A673 (cell line): Measurements from ENCODE around the gene FOXO3. TPM values are rescaled to one million over a fixed set of nuclear protein-coding genes. Genes with fewer than 3 reads are reported as not detected.

Experiments used
- BruUV-seq: library from RNA; stranded (reverse); fragments of 400-500 nt; replicated peaks from 2 replicates; lab custom pipeline; 2021; lab: Mats Ljungman, UMichigan
- CTCF ChIA-PET: fragments of 300-600 bp; sonication (Branson Sonifier 250); formaldehyde crosslinking; loops from one replicate; lab custom pipeline; 2022; ENCODE audit warnings: antibody characterized with exemption; lab: Charles Lee
- POLR2A ChIA-PET: fragments of 300-600 bp; sonication (Branson Sonifier 250); formaldehyde crosslinking; loops from one replicate; lab custom pipeline; 2022; ENCODE audit warnings: antibody characterized with exemption; ENCODE audit not compliant: low non-redundant PET; lab: Charles Lee
- DNase-seq: peaks from one replicate; pipeline ENCODE4 v3.0.0-alpha.2; 2015; ENCODE audit warnings: low spot score
- H3K27ac ChIP-seq: fragments of 200-600 bp; sonication (generic); 2 replicates; pipeline ENCODE4 v1.5.1; 2016; ENCODE audit warnings: mixed run types, low read depth, mild to moderate bottlenecking, mixed read lengths, antibody characterized with exemption, low read length; ENCODE audit not compliant: poor library complexity, severe bottlenecking
- H3K27me3 ChIP-seq: fragments of 200-600 bp; sonication (generic); replicated peaks from 2 replicates; pipeline ENCODE4 v1.6.1; 2017; ENCODE audit warnings: mixed run types, low read depth, mild to moderate bottlenecking, mixed read lengths, antibody characterized with exemption, low read length; ENCODE audit not compliant: insufficient read depth, poor library complexity
- H3K36me3 ChIP-seq: fragments of 200-600 bp; sonication (generic); 2 replicates; pipeline ENCODE4 v1.6.1; 2016; ENCODE audit warnings: mixed run types, mild to moderate bottlenecking, mixed read lengths, antibody characterized with exemption, low read length; ENCODE audit not compliant: insufficient read depth, poor library complexity, severe bottlenecking
- H3K4me1 ChIP-seq: fragments of 200-600 bp; sonication (generic); 2 replicates; pipeline ENCODE4 v1.6.1; 2017; ENCODE audit warnings: mixed run types, mild to moderate bottlenecking, mixed read lengths, antibody characterized with exemption, low read length; ENCODE audit not compliant: insufficient read depth, poor library complexity, severe bottlenecking
- H3K4me3 ChIP-seq: fragments of 200-600 bp; sonication (generic); 2 replicates; pipeline ENCODE4 v1.5.1; 2016; ENCODE audit warnings: low read depth, mixed run types, mild to moderate bottlenecking, mixed read lengths, low read length; ENCODE audit not compliant: poor library complexity, severe bottlenecking
- H3K9me3 ChIP-seq: fragments of 200-600 bp; sonication (generic); 2 replicates; pipeline ENCODE4 v1.6.1; 2016; ENCODE audit warnings: mixed run types, low read depth, mild to moderate bottlenecking, mixed read lengths, antibody characterized with exemption, low read length; ENCODE audit not compliant: poor library complexity, severe bottlenecking
- EZH2 ChIP-seq: fragments of 200-600 bp; sonication (generic); IDR thresholded peaks from 2 replicates; pipeline ENCODE4 v1.6.1; 2017; ENCODE audit warnings: borderline replicate concordance, low read depth, mild to moderate bottlenecking, mixed read lengths, antibody characterized with exemption, low read length; ENCODE audit not compliant: poor library complexity, severe bottlenecking
- intact Hi-C: fragments of 100-400 bp; cut with micrococcal nuclease; formaldehyde crosslinking; loops from one replicate; pipeline ENCODE4 v1.10.0; 2022; ENCODE audit not compliant: unreplicated experiment
- total RNA-seq: library from RNA; stranded (reverse); gene quantifications from 2 replicates; pipeline ENCODE4 v1.2.3, GENCODE V29; 2021
- TF ChIP-seq, protein P1 (sequence below): fragments of 300-800, 200-600 bp; sonication (generic); conservative IDR thresholded peaks from 2 replicates; pipeline ENCODE4 v1.5.1; 2017; ENCODE audit warnings: low read depth, mild to moderate bottlenecking, antibody characterized with exemption, low read length, moderate library complexity, mixed read lengths

FOXO3 gene
- total RNA-seq, 1 experiment from 2014 or later, result 16.8 TPM

DNA sequence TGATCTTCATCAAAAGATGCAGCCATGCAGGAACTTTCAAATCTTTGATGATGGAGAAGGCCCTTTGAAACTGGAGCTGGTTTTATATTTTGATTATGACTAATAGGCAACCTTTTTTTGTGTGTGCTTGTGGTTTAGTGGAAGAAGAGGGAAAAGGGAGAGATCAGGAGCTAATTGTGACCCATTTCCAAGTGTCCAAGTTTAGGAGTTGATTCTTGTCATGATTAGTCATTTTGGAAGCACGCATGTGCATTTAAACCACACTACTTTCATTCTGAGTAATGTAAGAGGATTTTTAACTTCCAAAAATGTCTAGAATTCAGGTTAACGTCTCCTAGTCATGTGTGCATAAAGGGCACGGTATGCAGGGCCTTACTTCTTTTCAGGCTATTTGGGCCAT is 3.5 kb downstream of the FOXO3 start:
- no TSS peak for BruUV-seq
- no peak for DNase-seq
- intact Hi-C loops, result no loop called here
- Histone ChIP-seq H3K4me1 (peaks cover 26% of the 10 kb centered on the region), H3K4me3 (no peak overlapping the region), H3K27ac (no peak overlapping the region), H3K27me3 (no peaks in the 10 kb centered on the region), H3K9me3 (no peaks in the 10 kb centered on the region), H3K36me3 (no peaks in the 10 kb centered on the region)
- CTCF ChIA-PET, result no interaction called here
- POLR2A ChIA-PET, result no interaction called here
- TF ChIP-seq, protein P1, sequence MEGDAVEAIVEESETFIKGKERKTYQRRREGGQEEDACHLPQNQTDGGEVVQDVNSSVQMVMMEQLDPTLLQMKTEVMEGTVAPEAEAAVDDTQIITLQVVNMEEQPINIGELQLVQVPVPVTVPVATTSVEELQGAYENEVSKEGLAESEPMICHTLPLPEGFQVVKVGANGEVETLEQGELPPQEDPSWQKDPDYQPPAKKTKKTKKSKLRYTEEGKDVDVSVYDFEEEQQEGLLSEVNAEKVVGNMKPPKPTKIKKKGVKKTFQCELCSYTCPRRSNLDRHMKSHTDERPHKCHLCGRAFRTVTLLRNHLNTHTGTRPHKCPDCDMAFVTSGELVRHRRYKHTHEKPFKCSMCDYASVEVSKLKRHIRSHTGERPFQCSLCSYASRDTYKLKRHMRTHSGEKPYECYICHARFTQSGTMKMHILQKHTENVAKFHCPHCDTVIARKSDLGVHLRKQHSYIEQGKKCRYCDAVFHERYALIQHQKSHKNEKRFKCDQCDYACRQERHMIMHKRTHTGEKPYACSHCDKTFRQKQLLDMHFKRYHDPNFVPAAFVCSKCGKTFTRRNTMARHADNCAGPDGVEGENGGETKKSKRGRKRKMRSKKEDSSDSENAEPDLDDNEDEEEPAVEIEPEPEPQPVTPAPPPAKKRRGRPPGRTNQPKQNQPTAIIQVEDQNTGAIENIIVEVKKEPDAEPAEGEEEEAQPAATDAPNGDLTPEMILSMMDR, result no peak
- TF ChIP-seq EZH2, result no peak

DNA sequence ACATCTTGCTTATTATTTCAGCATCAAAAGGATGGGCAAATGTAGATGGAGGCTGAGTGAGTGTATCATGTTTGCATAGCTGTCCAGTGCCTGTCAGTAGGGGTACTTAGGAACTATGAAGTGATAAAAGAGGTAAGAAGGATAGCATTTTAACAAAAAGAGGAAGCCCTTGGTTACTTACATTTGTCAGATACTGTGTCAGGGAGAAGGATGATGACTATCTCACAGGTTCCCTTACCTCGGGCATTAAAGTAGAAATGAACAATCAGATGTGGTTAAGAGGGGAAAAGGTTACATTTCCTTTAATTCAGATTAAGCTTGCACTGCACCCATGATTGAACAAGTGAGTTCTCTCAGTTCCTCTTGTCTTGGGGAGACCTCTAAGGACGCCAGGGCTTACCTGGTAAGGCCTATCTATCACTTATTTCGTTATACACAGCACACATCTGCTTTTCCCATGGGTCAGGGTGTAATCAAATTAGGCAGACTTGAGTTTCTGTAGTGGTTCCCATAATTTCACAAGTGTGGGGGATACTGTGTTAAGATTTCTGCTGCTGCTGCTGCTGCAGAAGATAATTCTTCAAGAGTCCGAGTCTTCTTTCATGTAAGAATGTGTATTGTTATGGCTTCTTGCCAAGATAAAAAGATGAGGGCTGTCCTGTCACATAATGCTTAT is 4.5 kb downstream of the FOXO3 start:
- intact Hi-C loops, result no loop called here

DNA sequence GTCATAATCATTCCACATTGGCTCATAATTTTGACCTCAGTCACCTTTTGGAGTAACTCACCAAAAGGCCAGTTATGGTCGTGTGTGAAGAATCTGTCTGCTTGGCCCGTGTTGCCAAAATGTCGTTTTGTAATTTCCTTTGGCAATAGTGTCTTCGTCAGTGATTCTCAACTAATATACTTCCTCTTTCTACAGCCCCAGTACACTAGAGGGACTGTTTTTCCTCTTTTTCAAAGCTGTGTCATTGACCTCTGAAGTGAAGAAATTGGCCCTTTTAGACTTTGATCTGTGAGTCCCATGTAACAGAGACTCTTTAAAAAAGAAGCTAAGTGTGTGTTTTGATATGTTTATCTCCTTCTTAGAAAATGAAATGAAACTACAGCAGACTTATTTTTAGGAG is 5.2 kb downstream of the FOXO3 start:
- DNase-seq, result no peak
- Histone ChIP-seq H3K36me3 (no peaks in the 10 kb centered on the region), H3K27ac (no peak overlapping the region), H3K4me3 (no peak overlapping the region), H3K27me3 (no peaks in the 10 kb centered on the region), H3K4me1 (peaks cover 26% of the 10 kb centered on the region), H3K9me3 (no peaks in the 10 kb centered on the region)
- CTCF ChIA-PET, result no interaction called here
- intact Hi-C loops, result no loop called here
- no TSS peak for BruUV-seq
- POLR2A ChIA-PET, result no interaction called here
- TF ChIP-seq, protein P1, result no peak
- TF ChIP-seq EZH2, result no peak

More for the DNA sequence above, 4.5 kb downstream of the FOXO3 start:
- H3K27me3 ChIP-seq, result no peaks in the 10 kb centered on the region
- peaks cover 26% of the 10 kb centered on the region for H3K4me1 ChIP-seq
- no peak overlapping the region for H3K4me3 ChIP-seq
- ChIA-PET CTCF (no interaction called here), POLR2A (no interaction called here)
- H3K27ac ChIP-seq, result no peak overlapping the region
- no TSS peak for BruUV-seq
- no peaks in the 10 kb centered on the region for H3K36me3 ChIP-seq
- no peaks in the 10 kb centered on the region for H3K9me3 ChIP-seq
- TF ChIP-seq EZH2, result no peak
- TF ChIP-seq, protein P1, result no peak
- DNase-seq, result no peak
